Glutamatergic neuron (in vitro differentiated cells): ENCODE results near the gene MYDGF. TPM values are rescaled to one million over a fixed set of nuclear protein-coding genes. Genes with fewer than 3 reads are reported as not detected.

Source experiments
- DNase-seq: peaks from one replicate; pipeline ENCODE4 v3.0.0; 2022
- H3K27ac Mint-ChIP-seq: one replicate; pipeline ENCODE4 v1.8.0; 2020; ENCODE audit warnings: mild to moderate bottlenecking, mixed read lengths, inconsistent platforms; ENCODE audit not compliant: unreplicated experiment
- H3K27me3 Mint-ChIP-seq: one replicate; pipeline ENCODE4 v1.8.0; 2020; ENCODE audit warnings: mild to moderate bottlenecking, moderate library complexity, mixed read lengths, inconsistent platforms; ENCODE audit not compliant: unreplicated experiment
- H3K36me3 Mint-ChIP-seq: one replicate; pipeline ENCODE4 v1.8.0; 2020; ENCODE audit warnings: mild to moderate bottlenecking, mixed read lengths, inconsistent platforms; ENCODE audit not compliant: unreplicated experiment
- H3K4me1 Mint-ChIP-seq: one replicate; pipeline ENCODE4 v1.8.0; 2020; ENCODE audit warnings: mild to moderate bottlenecking, low read depth, mixed read lengths, inconsistent platforms; ENCODE audit not compliant: unreplicated experiment
- H3K4me3 Mint-ChIP-seq: one replicate; pipeline ENCODE4 v1.8.0; 2020; ENCODE audit warnings: mild to moderate bottlenecking, mixed read lengths, inconsistent platforms; ENCODE audit not compliant: unreplicated experiment
- H3K9me3 Mint-ChIP-seq: one replicate; pipeline ENCODE4 v1.8.0; 2020; ENCODE audit warnings: mild to moderate bottlenecking, moderate library complexity, mixed read lengths, inconsistent platforms; ENCODE audit not compliant: unreplicated experiment
- CTCF ChIP-seq: fragments of 200-600 bp; sonication (generic); IDR thresholded peaks from one replicate; pipeline ENCODE4 v1.5.0; 2021; ENCODE audit not compliant: partially characterized antibody, unreplicated experiment
- total RNA-seq: library from RNA; stranded (reverse); fragmentation: NEBNext Ultra II Directional; extraction: Animal tissue kit (Norgen Biotek cat#: 25700); gene quantifications from one replicate; pipeline ENCODE4 v1.2.1, GENCODE V29; 2021; ENCODE audit not compliant: unreplicated experiment

The MYDGF gene
- total RNA-seq, 1 donor from 2014 or later = 32.6 TPM

GRCh38 chr19:4652075-4652474 is 18.1 kb downstream of the MYDGF start:
- DNase-seq = no peak
- H3K4me1 Mint-ChIP-seq = peaks cover 1% of the 10 kb centered on the region
- H3K9me3 Mint-ChIP-seq = peaks cover 8% of the 10 kb centered on the region
- H3K36me3 Mint-ChIP-seq = no peaks in the 10 kb centered on the region
- no peak for TF ChIP-seq CTCF
- no peak overlapping the region for H3K4me3 Mint-ChIP-seq
- H3K27ac Mint-ChIP-seq = no peak overlapping the region
- H3K27me3 Mint-ChIP-seq = no peaks in the 10 kb centered on the region

GRCh38 chr19:4650159-4650558 is 20.0 kb downstream of the MYDGF start:
- no peak for TF ChIP-seq CTCF
- peaks cover 6% of the 10 kb centered on the region for H3K9me3 Mint-ChIP-seq
- peaks cover 1% of the 10 kb centered on the region for H3K4me1 Mint-ChIP-seq
- no peaks in the 10 kb centered on the region for H3K27me3 Mint-ChIP-seq
- H3K4me3 Mint-ChIP-seq = no peak overlapping the region
- DNase-seq = no peak
- no peaks in the 10 kb centered on the region for H3K36me3 Mint-ChIP-seq
- peak overlapping the region; percentile 28 for H3K27ac Mint-ChIP-seq

- H3K27ac Mint-ChIP-seq = peak overlapping the region; percentile 35
- H3K4me3 Mint-ChIP-seq = peak overlapping the region; percentile 52
Measured at GRCh38 chr19:4649392-4650047, 20.6 kb downstream of the MYDGF start.

GRCh38 chr19:4647676-4648644 is 22.2 kb downstream of the MYDGF start:
- Mint-ChIP-seq H3K27ac (peak overlapping the region; percentile 77), H3K36me3 (no peaks in the 10 kb centered on the region), H3K9me3 (peaks cover 3% of the 10 kb centered on the region), H3K4me3 (no peak overlapping the region), H3K27me3 (no peaks in the 10 kb centered on the region), H3K4me1 (peaks cover 1% of the 10 kb centered on the region)
- TF ChIP-seq CTCF = peak; percentile 24
- DNase-seq = peak; percentile 71

More at GRCh38 chr19:4649392-4650047, 20.6 kb downstream of the MYDGF start:
- peaks cover 4% of the 10 kb centered on the region for H3K9me3 Mint-ChIP-seq
- peaks cover 1% of the 10 kb centered on the region for H3K4me1 Mint-ChIP-seq
- DNase-seq = no peak
- no peak for TF ChIP-seq CTCF
- no peaks in the 10 kb centered on the region for H3K27me3 Mint-ChIP-seq
- no peaks in the 10 kb centered on the region for H3K36me3 Mint-ChIP-seq

GRCh38 chr19:4645718-4646117 is 24.4 kb downstream of the MYDGF start:
- Mint-ChIP-seq H3K4me1 (peaks cover 1% of the 10 kb centered on the region), H3K27ac (no peak overlapping the region)

More at GRCh38 chr19:4645718-4646117, 24.4 kb downstream of the MYDGF start:
- Mint-ChIP-seq H3K27me3 (no peaks in the 10 kb centered on the region), H3K9me3 (peaks cover 3% of the 10 kb centered on the region), H3K4me3 (no peak overlapping the region), H3K36me3 (no peaks in the 10 kb centered on the region)
- TF ChIP-seq CTCF = no peak
- no peak for DNase-seq
